ENCODE data around the gene SELENOW. TPM values are rescaled to one million over a fixed set of nuclear protein-coding genes. Genes with fewer than 3 reads are reported as not detected.
"Not testable (repeated sequence)": the region's sequence is repeated elsewhere in the genome, so short reads cannot be mapped to it uniquely, and the experiment has no call there.

SELENOW gene
- total RNA-seq, 8 experiments from 2014 or later = 99.2 to 427 (median 228) TPM

DNA sequence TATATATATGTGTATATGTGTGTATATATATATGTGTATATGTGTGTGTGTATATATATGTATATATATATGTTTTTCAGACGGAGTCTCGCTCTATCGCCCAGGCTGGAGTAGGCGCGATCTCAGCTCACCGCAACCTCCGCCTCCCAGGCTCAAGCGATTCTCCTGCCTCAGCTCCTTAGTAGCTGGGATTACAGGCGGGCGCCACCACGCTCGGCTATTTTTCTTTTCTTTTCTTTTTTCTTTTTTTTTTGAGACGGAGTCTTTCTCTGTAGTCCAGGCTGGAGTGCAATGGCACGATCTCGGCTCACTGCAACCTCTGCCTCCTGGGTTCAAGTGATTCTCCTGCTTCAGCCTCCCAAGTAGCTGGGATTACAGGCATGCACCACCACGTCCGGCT lies 32.4 kb upstream of the SELENOW start:
- H3K27ac ChIP-seq = peak overlapping the region in 1 of 2 donors; percentile 99
- not testable (repeated sequence) for ATAC-seq (replicated peaks in 6 of 8)
- in situ Hi-C loops (cut with MboI; ENCODE audit: low pct_unique_long_range_greater_than_20kb in 2 of 9, low sequenced_read_pairs in 9 of 9, unreplicated experiment in 9 of 9) = loop anchor here in 2 of 9 experiments (25.0 kb wide), 2 partner anchors 309 to 459 kb away; no protein-coding TSS in a partner anchor
- 40 to 100% (median 79%) methylated on average over 1 to 6 of the region's 17 CpGs; no CpG with 5 or more reads in 6 of the 10 experiments for WGBS, 10 experiments
- peak overlapping the region; percentile 93 to 99 (median 97) for H3K4me3 ChIP-seq
- H3K4me1 ChIP-seq (replicated peaks in 1 of 2) = peaks cover 9 to 25% of the 10 kb centered on the region in 2 donors

DNA sequence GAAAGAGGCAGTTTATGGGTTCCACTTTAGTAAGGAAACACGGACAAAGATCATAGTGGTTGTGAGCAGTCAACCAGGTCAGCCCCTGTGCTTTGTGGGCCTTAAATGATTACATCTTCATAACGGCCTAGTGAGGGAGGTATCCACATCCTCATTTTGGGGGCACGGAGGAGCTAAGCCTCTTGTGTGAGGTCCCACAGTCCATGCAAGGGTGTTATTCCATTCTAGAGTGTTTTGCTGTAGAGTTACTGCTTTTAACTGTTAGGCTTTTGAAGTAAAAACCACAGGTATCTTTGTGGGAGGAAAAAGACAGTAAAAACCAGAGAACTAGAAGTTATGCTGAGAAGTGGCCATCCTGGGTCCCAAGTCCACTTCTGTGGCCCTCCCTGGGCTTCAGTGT lies 29.2 kb upstream of the SELENOW start:
- no peak for ATAC-seq (replicated peaks in 6 of 8)
- Histone ChIP-seq H3K27ac (no peak overlapping the region), H3K4me1 (replicated peaks in 1 of 2) (peaks cover 6 to 12% of the 10 kb centered on the region in 2 donors), H3K4me3 (no peak overlapping the region)
- 33 to 100% (median 93%) methylated on average over 1 to 3 of the region's 3 CpGs; no CpG with 5 or more reads in 3 of the 10 experiments for WGBS, 10 experiments
- in situ Hi-C loops (cut with MboI; ENCODE audit: low pct_unique_long_range_greater_than_20kb in 2 of 9, low sequenced_read_pairs in 9 of 9, unreplicated experiment in 9 of 9) = loop anchor here in 2 of 9 experiments (25.0 kb wide), 2 partner anchors 312 to 462 kb away; no protein-coding TSS in a partner anchor

GRCh38 chr19:47750752-47751151 lies 27.8 kb upstream of the SELENOW start:
- Histone ChIP-seq H3K4me1 (replicated peaks in 1 of 2) (peaks cover 6 to 7% of the 10 kb centered on the region in 2 donors), H3K4me3 (no peak overlapping the region), H3K27ac (no peak overlapping the region)
- in situ Hi-C loops (cut with MboI; ENCODE audit: low pct_unique_long_range_greater_than_20kb in 2 of 9, low sequenced_read_pairs in 9 of 9, unreplicated experiment in 9 of 9) = no loop called here
- 86 to 100% (median 100%) methylated on average over 2 to 8 of the region's 18 CpGs; no CpG with 5 or more reads in 6 of the 10 experiments for WGBS, 10 experiments
- ATAC-seq (replicated peaks in 6 of 8) = peak in 3 of 8 experiments; percentile 14 to 20 (median 15)

DNA sequence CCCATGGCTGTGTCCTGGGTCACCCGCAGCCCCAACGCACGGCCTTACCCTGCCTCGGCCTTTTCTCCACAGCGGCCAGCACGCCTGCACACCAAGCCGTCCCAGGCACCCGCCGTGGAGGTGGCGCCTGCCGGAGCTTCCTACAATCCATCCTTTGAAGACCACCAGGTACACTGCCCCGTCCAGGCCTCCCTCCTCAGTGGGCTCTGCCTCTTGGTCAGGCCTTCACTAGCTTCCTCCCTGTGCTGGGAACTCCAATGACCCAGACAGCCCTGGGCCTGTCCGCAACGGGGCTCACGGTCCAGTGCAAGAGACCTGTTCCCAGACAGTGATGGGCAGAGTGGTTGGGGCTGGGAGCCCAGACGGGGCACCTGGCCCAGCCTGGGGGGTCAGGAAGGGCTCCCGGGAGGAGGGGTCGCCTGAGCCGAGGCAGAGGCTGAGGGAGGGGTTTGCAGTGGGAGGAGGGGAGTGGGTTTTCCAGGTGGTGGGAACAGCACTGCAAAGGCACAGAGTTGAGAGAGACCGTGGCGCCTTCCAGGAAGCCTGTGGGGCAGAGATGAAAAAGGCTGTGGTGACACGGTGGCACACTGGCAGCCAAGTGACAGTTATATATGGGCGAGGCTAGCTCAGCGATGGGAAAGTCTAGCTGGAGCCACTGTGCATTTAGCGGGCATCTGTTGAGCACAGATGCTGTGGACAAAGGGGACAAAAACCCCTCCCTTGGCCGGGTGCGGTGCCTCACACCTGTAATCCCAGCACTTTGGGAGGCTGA lies 25.9 kb upstream of the SELENOW start:
- in situ Hi-C loops (cut with MboI; ENCODE audit: low pct_unique_long_range_greater_than_20kb in 2 of 9, low sequenced_read_pairs in 9 of 9, unreplicated experiment in 9 of 9) = no loop called here
- H3K4me3 ChIP-seq = no peak overlapping the region
- no peak for ATAC-seq (replicated peaks in 6 of 8)
- 83 to 100% (median 97%) methylated on average over 1 to 6 of the region's 27 CpGs; no CpG with 5 or more reads in 6 of the 10 experiments for WGBS, 10 experiments
- H3K27ac ChIP-seq = no peak overlapping the region
- no peaks in the 10 kb centered on the region for H3K4me1 ChIP-seq (replicated peaks in 1 of 2)

- Histone ChIP-seq H3K27ac (no peak overlapping the region), H3K4me3 (no peak overlapping the region), H3K4me1 (replicated peaks in 1 of 2) (no peaks in the 10 kb centered on the region)
- peak in 4 of 8 experiments; percentile 3 to 15 (median 12) for ATAC-seq (replicated peaks in 6 of 8)
- in situ Hi-C loops (cut with MboI; ENCODE audit: low pct_unique_long_range_greater_than_20kb in 2 of 9, low sequenced_read_pairs in 9 of 9, unreplicated experiment in 9 of 9) = no loop called here
- WGBS, 10 experiments = 100% methylated on average over 1 to 2 of the region's 37 CpGs; no CpG with 5 or more reads in 8 of the 10 experiments
Measured at GRCh38 chr19:47754206-47755064, 24.1 kb upstream of the SELENOW start.

DNA sequence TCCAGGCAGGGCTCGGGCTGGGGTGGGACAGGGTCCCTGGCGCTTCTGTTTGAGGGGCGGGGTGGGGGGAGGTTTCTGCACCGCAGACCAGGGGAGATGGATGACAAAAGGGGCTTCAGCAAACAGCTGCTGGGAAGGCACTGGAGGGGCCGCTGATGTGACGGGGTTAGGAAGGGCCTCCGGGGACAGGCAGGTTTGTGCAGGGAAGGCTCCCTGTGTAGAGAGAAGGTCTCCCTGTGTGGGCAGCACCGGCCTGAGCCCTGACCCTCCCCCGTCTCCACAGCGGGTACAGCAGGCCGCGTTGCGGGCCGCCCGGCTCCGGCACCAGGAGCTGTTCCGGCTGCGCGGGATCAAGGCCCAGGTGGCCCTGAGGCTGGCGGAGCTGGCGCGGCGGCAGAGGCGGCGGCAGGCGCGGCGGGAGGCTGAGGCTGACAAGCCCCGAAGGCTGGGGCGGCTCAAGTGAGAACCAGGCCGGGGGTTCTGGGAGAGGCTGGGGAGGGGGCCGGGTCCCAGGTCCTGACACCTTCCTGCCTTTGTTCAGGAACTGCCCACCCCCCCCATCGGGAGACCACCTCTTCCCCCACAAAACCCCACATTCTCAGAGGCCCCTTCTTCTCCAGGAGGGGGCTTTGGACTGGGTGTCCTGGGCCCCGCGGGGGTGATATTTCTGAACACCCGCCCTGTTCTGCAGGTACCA lies 23.3 kb upstream of the SELENOW start:
- Histone ChIP-seq H3K4me3 (no peak overlapping the region), H3K27ac (no peak overlapping the region), H3K4me1 (replicated peaks in 1 of 2) (no peaks in the 10 kb centered on the region)
- ATAC-seq (replicated peaks in 6 of 8) = peak in 4 of 8 experiments; percentile 4 to 18 (median 10)
- no CpG with 5 or more reads among the region's 36 CpGs for WGBS, 10 experiments
- in situ Hi-C loops (cut with MboI; ENCODE audit: low pct_unique_long_range_greater_than_20kb in 2 of 9, low sequenced_read_pairs in 9 of 9, unreplicated experiment in 9 of 9) = no loop called here

GRCh38 chr19:47755762-47756626 lies 22.5 kb upstream of the SELENOW start:
- WGBS, 10 experiments = 88 to 100% (median 91%) methylated on average over 4 to 6 of the region's 28 CpGs; no CpG with 5 or more reads in 7 of the 10 experiments
- Histone ChIP-seq H3K27ac (no peak overlapping the region), H3K4me3 (no peak overlapping the region), H3K4me1 (replicated peaks in 1 of 2) (no peaks in the 10 kb centered on the region)
- in situ Hi-C loops (cut with MboI; ENCODE audit: low pct_unique_long_range_greater_than_20kb in 2 of 9, low sequenced_read_pairs in 9 of 9, unreplicated experiment in 9 of 9) = no loop called here
- ATAC-seq (replicated peaks in 6 of 8) = peak in 3 of 8 experiments; percentile 5 to 11 (median 10)

- no peak overlapping the region for H3K27ac ChIP-seq
Measured at GRCh38 chr19:47756627-47756929, 21.9 kb upstream of the SELENOW start.

DNA sequence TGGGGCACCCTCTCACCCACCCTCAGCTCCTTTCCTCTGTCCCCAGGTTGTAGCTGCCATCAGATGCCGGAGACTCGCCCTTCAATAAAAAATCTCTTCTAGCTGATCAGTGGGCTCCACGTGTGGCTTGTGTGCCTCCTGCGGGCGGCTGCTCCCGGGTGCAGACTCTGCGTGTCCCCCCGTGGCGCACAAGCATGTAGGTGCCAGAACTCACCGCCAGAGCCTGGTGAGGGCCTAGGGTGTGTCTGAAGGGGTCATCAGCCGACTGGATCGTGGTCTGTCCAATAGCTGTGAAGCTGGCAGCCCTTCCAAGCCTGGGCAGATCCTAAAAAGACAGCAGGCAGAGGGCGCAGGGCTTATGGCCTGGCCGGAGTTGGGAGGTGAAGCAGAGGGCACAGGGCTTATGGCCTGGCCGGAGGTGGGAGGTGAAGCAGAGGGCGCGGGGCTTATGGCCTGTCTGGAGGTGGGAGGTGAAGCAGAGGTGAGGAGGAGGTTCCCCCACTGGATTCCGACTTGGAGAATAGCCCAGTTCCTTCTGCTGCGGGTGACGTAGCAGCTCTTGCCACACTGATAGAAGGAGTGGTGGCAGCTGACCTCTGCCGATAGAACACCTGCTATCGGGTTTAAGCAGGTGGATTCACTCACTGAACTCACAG lies 21.4 kb upstream of the SELENOW start:
- ATAC-seq (replicated peaks in 6 of 8) = no peak
- in situ Hi-C loops (cut with MboI; ENCODE audit: low pct_unique_long_range_greater_than_20kb in 2 of 9, low sequenced_read_pairs in 9 of 9, unreplicated experiment in 9 of 9) = no loop called here
- Histone ChIP-seq H3K4me1 (replicated peaks in 1 of 2) (no peaks in the 10 kb centered on the region), H3K4me3 (no peak overlapping the region), H3K27ac (no peak overlapping the region)
- 67 to 100% (median 86%) methylated on average over 1 to 6 of the region's 22 CpGs; no CpG with 5 or more reads in 2 of the 10 experiments for WGBS, 10 experiments

More at GRCh38 chr19:47756627-47756929, 21.9 kb upstream of the SELENOW start:
- no peak overlapping the region for H3K4me3 ChIP-seq
- ATAC-seq (replicated peaks in 6 of 8) = peak in 2 of 8 experiments; percentile 7 to 26
- H3K4me1 ChIP-seq (replicated peaks in 1 of 2) = no peaks in the 10 kb centered on the region
- in situ Hi-C loops (cut with MboI; ENCODE audit: low pct_unique_long_range_greater_than_20kb in 2 of 9, low sequenced_read_pairs in 9 of 9, unreplicated experiment in 9 of 9) = no loop called here
- whole genome bisulfite sequencing, 10 experiments = 70 to 100% (median 85%) methylated on average over 2 to 8 of the region's 12 CpGs; no CpG with 5 or more reads in 7 of the 10 experiments

DNA sequence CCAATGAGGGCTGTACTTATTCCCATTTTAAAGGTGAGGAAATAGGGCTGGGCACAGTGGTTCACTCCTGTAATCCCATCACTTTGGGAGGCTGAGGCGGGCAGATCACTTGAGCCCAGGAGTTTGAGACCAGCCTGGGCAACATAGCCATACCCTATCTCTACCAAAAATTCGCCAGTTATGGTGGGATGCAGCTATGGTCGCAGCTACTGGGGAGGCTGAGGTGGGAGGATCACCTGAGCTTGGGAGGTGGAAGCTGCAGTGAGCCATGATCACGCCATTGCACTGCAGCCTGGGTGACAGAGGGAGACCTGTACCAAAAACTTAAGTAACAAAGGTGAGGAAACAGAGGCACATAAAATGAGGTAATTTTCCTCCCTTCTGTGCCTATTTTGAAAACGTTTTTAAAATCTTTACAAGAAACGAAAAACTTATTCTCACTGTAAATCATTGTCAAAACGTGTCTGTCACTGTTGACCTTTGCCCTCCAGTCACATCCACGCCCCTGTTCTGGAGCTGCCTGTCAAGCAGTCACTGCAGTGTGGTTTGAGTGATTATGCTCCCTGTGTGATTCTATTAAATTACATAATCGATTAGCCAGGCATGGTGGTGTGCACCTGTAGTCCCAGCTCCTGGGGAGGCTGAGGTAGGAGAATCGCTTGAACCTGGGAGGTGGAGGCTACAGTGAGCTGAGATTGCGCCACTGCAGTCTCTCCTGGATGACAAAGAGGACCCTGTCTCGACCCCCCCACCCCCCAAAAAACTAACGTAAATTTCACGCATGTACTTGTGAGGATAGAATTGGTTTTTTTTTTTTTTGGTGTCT lies 20.7 kb upstream of the SELENOW start:
- WGBS, 10 experiments = 60 to 100% (median 84%) methylated on average over 1 to 10 of the region's 14 CpGs
- no peak for ATAC-seq (replicated peaks in 6 of 8)
- Histone ChIP-seq H3K4me3 (no peak overlapping the region), H3K27ac (no peak overlapping the region), H3K4me1 (replicated peaks in 1 of 2) (no peaks in the 10 kb centered on the region)
- in situ Hi-C loops (cut with MboI; ENCODE audit: low pct_unique_long_range_greater_than_20kb in 2 of 9, low sequenced_read_pairs in 9 of 9, unreplicated experiment in 9 of 9) = no loop called here

DNA sequence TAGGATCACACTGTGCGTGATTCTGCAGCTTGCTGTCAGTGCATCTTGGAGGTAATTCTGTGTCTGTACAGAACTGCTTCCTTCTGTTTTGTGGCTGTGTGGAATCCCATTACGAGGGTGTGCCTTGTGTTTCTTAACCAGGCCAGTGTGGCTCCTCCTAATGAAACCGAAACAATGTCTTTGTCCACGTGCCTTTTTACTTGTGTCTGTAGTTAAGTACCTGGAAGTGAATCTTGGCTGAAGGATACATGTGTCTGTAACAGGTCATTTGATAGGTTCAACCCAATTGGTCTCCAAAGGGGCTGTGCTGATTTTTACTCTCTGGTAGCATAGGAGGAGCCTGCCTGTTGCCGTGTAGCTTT lies 20.1 kb upstream of the SELENOW start:
- in situ Hi-C loops (cut with MboI; ENCODE audit: low pct_unique_long_range_greater_than_20kb in 2 of 9, low sequenced_read_pairs in 9 of 9, unreplicated experiment in 9 of 9) = no loop called here
- H3K4me3 ChIP-seq = no peak overlapping the region
- H3K4me1 ChIP-seq (replicated peaks in 1 of 2) = no peaks in the 10 kb centered on the region
- no peak overlapping the region for H3K27ac ChIP-seq
- ATAC-seq (replicated peaks in 6 of 8) = peak in 1 of 8 experiments; percentile 42
- 17 to 100% (median 98%) methylated on average over 1 to 5 of the region's 5 CpGs; no CpG with 5 or more reads in 1 of the 10 experiments for WGBS, 10 experiments

Data from motor neuron (in vitro differentiated cells).